ENCODE measurements around the gene CFAP46.

GRCh38 chr10:132915411-132915810 is 27.0 kb downstream of the CFAP46 start:
- TF ChIP-seq CTCF (IDR thresholded peaks at IDR 0.05), result no peak
- no peak for TF ChIP-seq POLR2A (IDR thresholded peaks at IDR 0.05)

Data from adrenal gland (tissue), 5 donors.